ENCODE measurements around the gene ATP6AP1.

The ATP6AP1 gene

GRCh38 chrX:154413142-154413541, 15.3 kb upstream of the ATP6AP1 start:
- POLR2A ChIA-PET = interaction anchor here (1.6 kb wide), 1 partner anchor 8 kb away, joined by 13 read pairs; no protein-coding TSS in a partner anchor
- DNase-seq (ENCODE audit: extremely low spot score) = no peak
- TF ChIP-seq CTBP1 (IDR thresholded peaks at IDR 0.05; ENCODE audit: borderline replicate concordance) = no peak
- CTCF ChIA-PET = no interaction called here

DNA sequence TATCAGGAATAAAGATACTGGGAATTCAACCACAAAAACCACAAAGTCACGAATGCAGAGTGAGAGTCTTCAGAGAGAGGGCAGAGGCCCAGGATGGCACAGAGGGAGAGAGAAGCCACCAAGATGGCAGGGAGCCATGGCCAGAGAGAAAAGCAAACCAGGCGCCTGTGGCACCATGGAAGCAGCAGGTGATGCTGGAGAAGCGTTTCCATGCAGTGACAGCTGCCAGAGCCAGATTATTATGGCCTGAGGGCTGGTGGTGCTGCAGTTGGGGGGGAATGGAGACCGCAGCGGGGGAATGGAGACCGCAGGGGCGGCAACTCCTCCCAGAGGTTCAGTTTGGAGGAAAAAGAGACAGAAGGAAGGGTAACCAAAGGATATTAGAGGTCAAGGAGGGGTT, 11.3 kb upstream of the ATP6AP1 start:
- no peak for DNase-seq (ENCODE audit: extremely low spot score)
- TF ChIP-seq FOXA1 (IDR thresholded peaks at IDR 0.05) (no peak), LEF1 (IDR thresholded peaks at IDR 0.05; ENCODE audit: borderline replicate concordance) (no peak), BHLHE40 (IDR thresholded peaks at IDR 0.05; ENCODE audit: borderline replicate concordance) (no peak), FOXK2 (IDR thresholded peaks at IDR 0.05) (no peak), L3MBTL2 (conservative IDR thresholded peaks at IDR 0.05) (no peak), HDGF (IDR thresholded peaks at IDR 0.05; ENCODE audit: borderline replicate concordance) (no peak), FOXM1 (IDR thresholded peaks at IDR 0.05; ENCODE audit: borderline replicate concordance) (no peak), ZNF384 (IDR thresholded peaks at IDR 0.05) (no peak), SP1 (IDR thresholded peaks at IDR 0.05) (no peak), TARDBP (IDR thresholded peaks at IDR 0.05) (no peak), ARNT (IDR thresholded peaks at IDR 0.05) (no peak), SUZ12 (IDR thresholded peaks at IDR 0.05) (no peak)
- TF ChIP-seq, protein P1, sequence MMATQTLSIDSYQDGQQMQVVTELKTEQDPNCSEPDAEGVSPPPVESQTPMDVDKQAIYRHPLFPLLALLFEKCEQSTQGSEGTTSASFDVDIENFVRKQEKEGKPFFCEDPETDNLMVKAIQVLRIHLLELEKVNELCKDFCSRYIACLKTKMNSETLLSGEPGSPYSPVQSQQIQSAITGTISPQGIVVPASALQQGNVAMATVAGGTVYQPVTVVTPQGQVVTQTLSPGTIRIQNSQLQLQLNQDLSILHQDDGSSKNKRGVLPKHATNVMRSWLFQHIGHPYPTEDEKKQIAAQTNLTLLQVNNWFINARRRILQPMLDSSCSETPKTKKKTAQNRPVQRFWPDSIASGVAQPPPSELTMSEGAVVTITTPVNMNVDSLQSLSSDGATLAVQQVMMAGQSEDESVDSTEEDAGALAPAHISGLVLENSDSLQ (IDR thresholded peaks at IDR 0.05) = no peak
- ChIA-PET POLR2A (no interaction called here), CTCF (no interaction called here)

- POLR2A ChIA-PET = no interaction called here
- CTCF ChIA-PET = no interaction called here
- TF ChIP-seq ELF4 (IDR thresholded peaks at IDR 0.05) (no peak), BHLHE40 (IDR thresholded peaks at IDR 0.05; ENCODE audit: borderline replicate concordance) (no peak), NFRKB (IDR thresholded peaks at IDR 0.05) (no peak), CTBP1 (IDR thresholded peaks at IDR 0.05; ENCODE audit: borderline replicate concordance) (no peak)
- TF ChIP-seq, protein P1 (IDR thresholded peaks at IDR 0.05) = no peak
- DNase-seq (ENCODE audit: extremely low spot score) = no peak
Measured at GRCh38 chrX:154419189-154419588, 9.3 kb upstream of the ATP6AP1 start.

GRCh38 chrX:154419688-154420401, 8.6 kb upstream of the ATP6AP1 start:
- DNase-seq (ENCODE audit: extremely low spot score) = no peak
- TF ChIP-seq ZNF384 (IDR thresholded peaks at IDR 0.05) (no peak), LEF1 (IDR thresholded peaks at IDR 0.05; ENCODE audit: borderline replicate concordance) (no peak), ELF4 (IDR thresholded peaks at IDR 0.05) (no peak), L3MBTL2 (conservative IDR thresholded peaks at IDR 0.05) (no peak), BHLHE40 (IDR thresholded peaks at IDR 0.05; ENCODE audit: borderline replicate concordance) (no peak), SUZ12 (IDR thresholded peaks at IDR 0.05) (no peak), NFRKB (IDR thresholded peaks at IDR 0.05) (no peak), ARNT (IDR thresholded peaks at IDR 0.05) (no peak), SP1 (IDR thresholded peaks at IDR 0.05) (no peak)
- TF ChIP-seq, protein P1 (IDR thresholded peaks at IDR 0.05) = no peak
- ChIA-PET POLR2A (interaction anchor here (1.5 to 2.1 kb wide), 2 partner anchors 8 to 22 kb away, joined by 4 to 13 read pairs; partner anchors contain the start of gene RPL10), CTCF (no interaction called here)

GRCh38 chrX:154420402-154420756, 8.1 kb upstream of the ATP6AP1 start:
- POLR2A ChIA-PET = interaction anchor here (0.8 to 2.1 kb wide), 4 partner anchors 8 to 68 kb away, joined by 3 to 13 read pairs (median 4); partner anchors contain the start of gene RPL10
- TF ChIP-seq BHLHE40 (IDR thresholded peaks at IDR 0.05; ENCODE audit: borderline replicate concordance) (no peak), SUZ12 (IDR thresholded peaks at IDR 0.05) (no peak), SP1 (IDR thresholded peaks at IDR 0.05) (no peak), FOXK2 (IDR thresholded peaks at IDR 0.05) (no peak), FOXM1 (IDR thresholded peaks at IDR 0.05; ENCODE audit: borderline replicate concordance) (no peak), CTBP1 (IDR thresholded peaks at IDR 0.05; ENCODE audit: borderline replicate concordance) (no peak)
- DNase-seq (ENCODE audit: extremely low spot score) = no peak
- CTCF ChIA-PET = no interaction called here

DNA sequence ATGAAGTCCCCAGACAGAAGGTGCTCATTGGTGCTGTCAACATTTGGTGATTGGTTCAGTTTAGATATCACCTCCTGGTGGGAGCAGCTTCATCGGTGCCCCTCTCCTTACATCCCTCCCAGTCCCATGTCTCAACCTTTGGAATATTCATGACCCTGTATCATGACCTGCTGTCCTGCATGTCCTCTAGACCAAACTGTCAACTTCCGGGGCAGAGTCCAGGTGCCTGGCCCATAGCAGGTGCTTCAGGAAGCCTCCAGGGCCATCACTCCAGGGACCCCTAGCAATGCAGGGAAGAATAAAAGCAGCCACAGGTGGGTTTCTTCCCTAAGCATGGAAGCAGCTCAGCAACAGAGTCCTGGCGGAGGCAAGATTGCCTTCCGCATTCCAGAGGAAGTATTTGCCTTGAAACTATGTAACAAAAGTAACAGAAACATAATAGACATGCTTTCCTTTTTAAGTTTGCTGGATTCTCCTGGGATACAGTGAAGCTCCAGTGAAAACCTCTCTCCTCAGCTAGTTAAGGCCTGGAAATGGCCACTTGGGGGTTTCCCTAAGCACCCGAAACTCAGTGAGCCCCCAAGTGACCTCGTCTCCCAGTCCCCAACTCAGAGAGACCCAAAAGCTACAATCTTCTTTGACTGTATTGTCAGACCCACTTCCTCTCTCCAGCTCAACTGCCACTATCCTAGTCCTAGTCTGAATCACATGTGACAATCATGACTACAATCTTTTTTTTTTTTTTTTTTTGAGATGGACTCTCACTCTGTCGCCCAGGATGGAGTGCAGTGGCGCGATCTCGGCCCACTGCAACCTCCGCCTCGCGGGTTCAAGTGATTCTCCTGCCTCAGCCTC, 1.3 kb upstream of the ATP6AP1 start:
- no peak for TF ChIP-seq SUZ12 (IDR thresholded peaks at IDR 0.05)
- no peak for TF ChIP-seq FOXM1 (IDR thresholded peaks at IDR 0.05; ENCODE audit: borderline replicate concordance)
- TF ChIP-seq ZNF384 (IDR thresholded peaks at IDR 0.05) = peak; percentile 11; the same call in 1 of the 2 replicates
- CTCF ChIA-PET = interaction anchor here (0.5 to 1.7 kb wide), 3 partner anchors 11 to 54 kb away, joined by 3 to 4 read pairs (median 3); partner anchors contain the start of gene DNASE1L1
- no peak for DNase-seq (ENCODE audit: extremely low spot score)
- POLR2A ChIA-PET = interaction anchor here (1.1 to 1.4 kb wide), 3 partner anchors 14 to 17 kb away, joined by 5 to 6 read pairs (median 5); partner anchors contain the start of gene FAM50A

Data from HEK293T (cell line).